Measurements from ENCODE around the gene PPM1B. TPM values are rescaled to one million over a fixed set of nuclear protein-coding genes. Genes with fewer than 3 reads are reported as not detected.

PPM1B gene
- total and polyA plus RNA-seq, 2 of the 13 experiments (the other 11 are each of a cell fraction or from before 2014, with no cell fraction given): 24.4 to 25.0 TPM

GRCh38 chr2:44169155-44169898, 652 bp downstream of the PPM1B start (continued):
- TF ChIP-seq TCF7L2 (IDR thresholded peaks at IDR 0.05; ENCODE audit: low read depth, low read length): no peak
- no peak for TF ChIP-seq ZFP36L2 (CRISPR knock-in tag; IDR thresholded peaks at IDR 0.05)
- peak; percentile 57; the same call in 1 of the 2 replicates for TF ChIP-seq IRF9 (CRISPR knock-in tag; IDR thresholded peaks at IDR 0.05; ENCODE audit: borderline replicate concordance)

- peaks cover 23% of the 10 kb centered on the region for H4K20me1 ChIP-seq (ENCODE audit: insufficient read depth, low read length)
- FAIRE-seq: peak; percentile 8
- ChIA-PET CTCF (ENCODE audit: low intra/inter-chr PET ratio, low total read pairs) (no interaction called here), POLR2A (no interaction called here)
- peak overlapping the region; percentile 81 for H3K4me2 ChIP-seq (ENCODE audit: low read depth, low read length)
- peaks cover 63% of the 10 kb centered on the region for H3K79me2 ChIP-seq (ENCODE audit: insufficient read depth, low read length)
- H3K4me3 ChIP-seq (replicated peaks in 1 of 3; ENCODE audit: insufficient read depth in 1 of 3, low read depth in 2 of 3, low read length in 3 of 3): peak overlapping the region; percentile 87 to 98 (median 98); a peak in 5 of 6 replicates
- H3K9me3 ChIP-seq (ENCODE audit: low read length): no peaks in the 10 kb centered on the region
- H3K27ac ChIP-seq (ENCODE audit: extremely low read length, insufficient read depth, low read length): no peak overlapping the region
- no peak for ATAC-seq
- DNase-seq (ENCODE audit: low spot score): peak; percentile 20
- H3K4me1 ChIP-seq (ENCODE audit: insufficient read depth, low read length): peaks cover 41% of the 10 kb centered on the region
- WGBS (ENCODE audit: low lambda C conversion rate): 2% methylated on average over 3 of the region's 3 CpGs
- no TSS peak for BruUV-seq (replicated peaks)
- in situ Hi-C loops (cut with HindIII; ENCODE audit: extremely low pct_ligation_motif_present, low pct_unique_long_range_greater_than_20kb) (no loop called here), intact Hi-C loops (cut with micrococcal nuclease; ENCODE audit: unreplicated experiment) (loop anchor here (5.0 kb wide), 1 partner anchor 42 kb away; no protein-coding TSS in a partner anchor)
- no peaks in the 10 kb centered on the region; a peak in 1 of 5 replicates for H3K27me3 ChIP-seq (ENCODE audit: control insufficient read depth in 1 of 2, insufficient read depth in 2 of 2, low read length in 2 of 2)
- H2AFZ ChIP-seq (ENCODE audit: low read length): no peak overlapping the region
- H3K9ac ChIP-seq (ENCODE audit: insufficient read depth, low read depth, low read length): peak overlapping the region; percentile 92
- peaks cover 0 to 4% of the 10 kb centered on the region in 2 experiments; a peak in 2 of 5 replicates for H3K36me3 ChIP-seq (replicated peaks in 1 of 2; ENCODE audit: control insufficient read depth in 1 of 2, insufficient read depth in 2 of 2, low read length in 2 of 2)
- TF ChIP-seq GATAD1 (CRISPR knock-in tag; IDR thresholded peaks at IDR 0.05) (0 out of 2 replicates have a peak, but pooled peaks have one; percentile 4), ZNF687 (CRISPR knock-in tag; IDR thresholded peaks at IDR 0.05) (no peak), GABPA (IDR thresholded peaks at IDR 0.05; ENCODE audit: low read depth, low read length) (no peak), GABPA (CRISPR knock-in tag; IDR thresholded peaks at IDR 0.05; ENCODE audit: low read depth) (no peak), KAT8 (CRISPR knock-in tag; IDR thresholded peaks at IDR 0.05) (peak; percentile 35; the same call in 1 of the 2 replicates), CERS6 (CRISPR knock-in tag; IDR thresholded peaks at IDR 0.05) (no peak), CEBPB (IDR thresholded peaks at IDR 0.05; ENCODE audit: borderline replicate concordance, low read depth, low read length) (peak; percentile 93), SOX13 (IDR thresholded peaks at IDR 0.05) (no peak), SOX13 (CRISPR knock-in tag; conservative IDR thresholded peaks at IDR 0.05 in 1 of 2, IDR thresholded peaks at IDR 0.05 in 1 of 2) (peak in 1 of 2 experiments; percentile 47; a peak in 1 of 4 replicates)
Measured at GRCh38 chr2:44170311-44170717, 1.6 kb downstream of the PPM1B start.
